Neural progenitor cell (in vitro differentiated cells): ENCODE data around the gene ZNF674. TPM values are rescaled to one million over a fixed set of nuclear protein-coding genes. Genes with fewer than 3 reads are reported as not detected.

Source experiments
- DNase-seq: peaks from one replicate; pipeline ENCODE4 v3.0.0-alpha.2; 2016; ENCODE audit warnings: low spot score
- H2AFZ ChIP-seq: fragments of 200-600 bp; sonication (generic); replicated peaks from 2 replicates; pipeline ENCODE4 v1.6.1; 2016; ENCODE audit warnings: antibody characterized with exemption
- H3F3A ChIP-seq: fragments of 200-600 bp; sonication (generic); 2 replicates; pipeline ENCODE4 v1.6.1; 2016; ENCODE audit warnings: antibody characterized with exemption, low read depth
- H3K27ac ChIP-seq: fragments of 200-600 bp; sonication (generic); 2 replicates; pipeline ENCODE4 v1.5.1; 2016; ENCODE audit warnings: mild to moderate bottlenecking
- H3K27me3 ChIP-seq: fragments of 200-600 bp; sonication (generic); 2 replicates; pipeline ENCODE4 v1.6.1; 2016; ENCODE audit warnings: mild to moderate bottlenecking, moderate library complexity
- H3K36me3 ChIP-seq: fragments of 200-600 bp; sonication (generic); 2 replicates; pipeline ENCODE4 v1.5.1; 2016
- H3K4me1 ChIP-seq: fragments of 200-600 bp; sonication (generic); 2 replicates; pipeline ENCODE4 v1.6.1; 2016; ENCODE audit warnings: mixed run types
- H3K4me2 ChIP-seq: fragments of 200-600 bp; sonication (generic); 2 replicates; pipeline ENCODE4 v1.6.1; 2016
- H3K4me3 ChIP-seq: fragments of 200-600 bp; sonication (generic); 2 replicates; pipeline ENCODE4 v1.5.1; 2016
- H3K79me2 ChIP-seq: fragments of 200-600 bp; sonication (generic); 2 replicates; pipeline ENCODE4 v1.6.1; 2016; ENCODE audit warnings: low read depth
- H3K9ac ChIP-seq: fragments of 200-600 bp; sonication (generic); 2 replicates; pipeline ENCODE4 v1.6.1; 2016
- H3K9me3 ChIP-seq: fragments of 200-600 bp; sonication (generic); 2 replicates; pipeline ENCODE4 v1.5.1; 2016; ENCODE audit warnings: low read depth
- H4K20me1 ChIP-seq: fragments of 200-600 bp; sonication (generic); 2 replicates; pipeline ENCODE4 v1.6.1; 2016; ENCODE audit warnings: low read depth
- H3K27ac Mint-ChIP-seq: 3 replicates; pipeline ENCODE4 v1.8.0; 2021; ENCODE audit warnings: mixed read lengths
- H3K27me3 Mint-ChIP-seq: 2 replicates; pipeline ENCODE4 v1.8.0; 2022; ENCODE audit warnings: low read depth, mild to moderate bottlenecking, inconsistent platforms, moderate library complexity, mixed read lengths; ENCODE audit not compliant: insufficient read depth
- H3K36me3 Mint-ChIP-seq: 3 replicates; pipeline ENCODE4 v1.8.0; 2021; ENCODE audit warnings: mixed read lengths
- H3K4me1 Mint-ChIP-seq: 3 replicates; pipeline ENCODE4 v1.8.0; 2021; ENCODE audit warnings: mixed read lengths
- H3K4me3 Mint-ChIP-seq: 3 replicates; pipeline ENCODE4 v1.8.0; 2021; ENCODE audit warnings: mild to moderate bottlenecking, moderate library complexity, mixed read lengths
- H3K9me3 Mint-ChIP-seq: 3 replicates; pipeline ENCODE4 v1.8.0; 2020; ENCODE audit warnings: mixed read lengths
- CTCF ChIP-seq: fragments of 200-600 bp; sonication (generic); IDR thresholded peaks from 2 replicates; pipeline ENCODE4 v1.5.1; 2017; ENCODE audit warnings: antibody characterized with exemption, mild to moderate bottlenecking
- EZH2 ChIP-seq: fragments of 200-600 bp; sonication (generic); IDR thresholded peaks from 2 replicates; pipeline ENCODE4 v1.6.1; 2017; ENCODE audit warnings: antibody characterized with exemption, mild to moderate bottlenecking, moderate library complexity
- EZH2phosphoT487 ChIP-seq: fragments of 200-600 bp; sonication (generic); IDR thresholded peaks from 2 replicates; pipeline ENCODE4 v1.6.1; 2017; ENCODE audit warnings: antibody characterized with exemption
- total RNA-seq: library from RNA; depleted of rRNA; stranded (reverse); fragments of >200 nt; gene quantifications from 2 replicates; pipeline ENCODE4 v1.2.3, GENCODE V29; 2015; ENCODE audit warnings: low replicate concordance

The ZNF674 gene
- total RNA-seq, 1 donor from 2014 or later: 3.9 TPM

- Histone ChIP-seq H3K4me2 (no peak overlapping the region), H3K27ac (no peak overlapping the region), H3K4me1 (no peaks in the 10 kb centered on the region), H3K9me3 (no peaks in the 10 kb centered on the region), H3K36me3 (no peaks in the 10 kb centered on the region), H3K27me3 (no peaks in the 10 kb centered on the region), H3K79me2 (no peaks in the 10 kb centered on the region), H3K4me3 (no peak overlapping the region), H3F3A (no peaks in the 10 kb centered on the region), H2AFZ (no peak overlapping the region), H4K20me1 (no peaks in the 10 kb centered on the region), H3K9ac (no peak overlapping the region)
- H3K36me3 Mint-ChIP-seq: peaks cover 4% of the 10 kb centered on the region
- H3K9me3 Mint-ChIP-seq: peaks cover 4% of the 10 kb centered on the region
- H3K27ac Mint-ChIP-seq: no peak overlapping the region
- no peak overlapping the region for H3K4me3 Mint-ChIP-seq
- no peak for DNase-seq
- TF ChIP-seq CTCF: no peak
- no peak for TF ChIP-seq EZH2phosphoT487
- no peak for TF ChIP-seq EZH2
- H3K27me3 Mint-ChIP-seq: peaks cover 2% of the 10 kb centered on the region
- no peaks in the 10 kb centered on the region for H3K4me1 Mint-ChIP-seq
Measured at GRCh38 chrX:46553935-46554334, 8.7 kb upstream of the ZNF674 start.

- Histone ChIP-seq H3K27me3 (no peaks in the 10 kb centered on the region), H3K4me2 (no peak overlapping the region), H4K20me1 (peaks cover 3% of the 10 kb centered on the region), H3K9ac (no peak overlapping the region), H2AFZ (no peak overlapping the region), H3K4me1 (no peaks in the 10 kb centered on the region), H3K27ac (peak overlapping the region; percentile 37), H3K9me3 (no peaks in the 10 kb centered on the region), H3F3A (no peaks in the 10 kb centered on the region), H3K4me3 (no peak overlapping the region), H3K36me3 (no peaks in the 10 kb centered on the region), H3K79me2 (peaks cover 21% of the 10 kb centered on the region)
- DNase-seq: peak; percentile 9
- Mint-ChIP-seq H3K4me3 (no peak overlapping the region), H3K27ac (no peak overlapping the region), H3K4me1 (peaks cover 2% of the 10 kb centered on the region), H3K9me3 (peaks cover 5% of the 10 kb centered on the region), H3K36me3 (peaks cover 6% of the 10 kb centered on the region), H3K27me3 (peaks cover 2% of the 10 kb centered on the region)
- TF ChIP-seq EZH2 (no peak), CTCF (no peak)
Measured at GRCh38 chrX:46551494-46552128, 6.4 kb upstream of the ZNF674 start.

- H3K9me3 Mint-ChIP-seq: peaks cover 5% of the 10 kb centered on the region
- H3K27ac ChIP-seq: no peak overlapping the region
- peaks cover 2% of the 10 kb centered on the region for H3K27me3 Mint-ChIP-seq
Measured at GRCh38 chrX:46549914-46550313, 4.7 kb upstream of the ZNF674 start.

More at GRCh38 chrX:46549914-46550313, 4.7 kb upstream of the ZNF674 start:
- TF ChIP-seq EZH2phosphoT487 (no peak), EZH2 (no peak), CTCF (no peak)
- H3K4me1 Mint-ChIP-seq: peaks cover 5% of the 10 kb centered on the region
- no peaks in the 10 kb centered on the region for H3K4me1 ChIP-seq
- H3K4me3 ChIP-seq: no peak overlapping the region
- no peaks in the 10 kb centered on the region for H3K36me3 ChIP-seq
- no peaks in the 10 kb centered on the region for H3K9me3 ChIP-seq
- peaks cover 3% of the 10 kb centered on the region for H4K20me1 ChIP-seq
- peaks cover 37% of the 10 kb centered on the region for H3K79me2 ChIP-seq
- H3K27me3 ChIP-seq: no peaks in the 10 kb centered on the region
- H3K9ac ChIP-seq: no peak overlapping the region
- no peak for DNase-seq
- no peak overlapping the region for H2AFZ ChIP-seq
- H3K4me3 Mint-ChIP-seq: no peak overlapping the region
- H3K36me3 Mint-ChIP-seq: peaks cover 6% of the 10 kb centered on the region
- no peak overlapping the region for H3K4me2 ChIP-seq
- H3K27ac Mint-ChIP-seq: no peak overlapping the region
- H3F3A ChIP-seq: no peaks in the 10 kb centered on the region
